HepG2 (cell line): ENCODE measurements around the gene ADAM22. TPM values are rescaled to one million over a fixed set of nuclear protein-coding genes. Genes with fewer than 3 reads are reported as not detected.

ENCODE experiments used
- ATAC-seq: fragments of 200-7000 bp; cut with Tn5 transposase; 3 replicates; pipeline ENCODE4 v1.9.1; 2020; ENCODE audit warnings: mild to moderate bottlenecking, moderate library complexity
- BruUV-seq: library from RNA; stranded (reverse); fragments of 400-500 nt; replicated peaks from 2 replicates; lab custom pipeline; 2021; lab: Mats Ljungman, UMichigan
- CTCF ChIA-PET: fragments of 300-600 bp; formaldehyde crosslinking; extraction: SDS; loops from one replicate; lab custom pipeline; 2021; ENCODE audit warnings: low total read pairs, inconsistent platforms, low intra/inter-chr PET ratio; lab: Yijun Ruan, JAX
- POLR2A ChIA-PET: fragments of 350-600 bp; sonication (Branson Sonifier 250); formaldehyde crosslinking; loops from one replicate; lab custom pipeline; 2020; ENCODE audit warnings: antibody characterized with exemption, inconsistent platforms; lab: Yijun Ruan, JAX
- DNase-seq: peaks from one replicate; pipeline ENCODE4 v3.0.0-alpha.2; 2015; ENCODE audit warnings: low spot score
- FAIRE-seq: peaks from 3 replicates; lab custom pipeline; 2011; peaks lifted over from hg19 to GRCh38; lab: Jason Lieb, UNC
- H2AFZ ChIP-seq: one replicate; pipeline ENCODE4 v1.6.1; 2011; ENCODE audit warnings: low read length, inconsistent platforms
- H3K27ac ChIP-seq: fragments of 300-600 bp; 3 replicates; pipeline ENCODE4 v1.8.0; 2011; ENCODE audit warnings: mixed run types, mild to moderate bottlenecking, mixed read lengths, low read length, inconsistent platforms; ENCODE audit not compliant: insufficient read depth; ENCODE audit errors: extremely low read length
- H3K27me3 ChIP-seq, 2 experiments: fragments of 200-600 bp in 1 of 2; 2 replicates in 1 of 2; 3 replicates in 1 of 2; pipeline versions ENCODE4 v1.6.0 to v1.8.0; 2011; ENCODE audit warnings: low read length in 2 of 2, mild to moderate bottlenecking in 2 of 2, moderate library complexity in 2 of 2, inconsistent platforms in 1 of 2; ENCODE audit not compliant: insufficient read depth in 2 of 2, control insufficient read depth in 1 of 2
- H3K36me3 ChIP-seq, 2 experiments: fragments of 200-600 bp in 1 of 2; replicated peaks in 1 of 2; 2 replicates in 1 of 2; 3 replicates in 1 of 2; pipeline versions ENCODE4 v1.5.1 to v1.8.0; 2011; ENCODE audit warnings: low read length in 2 of 2, inconsistent platforms in 1 of 2; ENCODE audit not compliant: insufficient read depth in 2 of 2, control insufficient read depth in 1 of 2
- H3K4me1 ChIP-seq: 2 replicates; pipeline ENCODE4 v1.5.1; 2012; ENCODE audit warnings: low read length, inconsistent platforms; ENCODE audit not compliant: insufficient read depth
- H3K4me2 ChIP-seq: 2 replicates; pipeline ENCODE4 v1.6.0; 2011; ENCODE audit warnings: low read depth, low read length, inconsistent platforms
- H3K4me3 ChIP-seq, 3 experiments: fragments of 200-600 bp in 1 of 3; sonication (generic), shearing (Covaris generic) in 1 of 3; replicated peaks in 1 of 3; 2 replicates each; pipeline ENCODE4 v1.5.1; 2011 to 2016; ENCODE audit warnings: low read length in 3 of 3, inconsistent platforms in 2 of 3, low read depth in 2 of 3, mild to moderate bottlenecking in 2 of 3, control low read depth in 1 of 3, mixed read lengths in 1 of 3; ENCODE audit not compliant: insufficient read depth in 1 of 3
- H3K79me2 ChIP-seq: one replicate; pipeline ENCODE4 v1.6.1; 2011; ENCODE audit warnings: low read length, inconsistent platforms; ENCODE audit not compliant: insufficient read depth
- H3K9ac ChIP-seq: 2 replicates; pipeline ENCODE4 v1.6.0; 2011; ENCODE audit warnings: mild to moderate bottlenecking, low read depth, low read length, inconsistent platforms; ENCODE audit not compliant: insufficient read depth
- H3K9me3 ChIP-seq: 2 replicates; pipeline ENCODE4 v1.5.1; 2012; ENCODE audit warnings: mild to moderate bottlenecking, low read length
- H4K20me1 ChIP-seq: 2 replicates; pipeline ENCODE4 v1.6.0; 2011; ENCODE audit warnings: inconsistent platforms, mild to moderate bottlenecking, low read length, moderate library complexity; ENCODE audit not compliant: insufficient read depth
- HOXA5 ChIP-seq: sonication (generic); formaldehyde crosslinking; IDR thresholded peaks from 2 replicates; pipeline ENCODE4 v1.4.0; 2020; ENCODE audit warnings: missing genetic modification reagents
- KLF12 ChIP-seq: sonication (generic); formaldehyde crosslinking; IDR thresholded peaks from 2 replicates; pipeline ENCODE4 v1.4.0; 2020; ENCODE audit warnings: missing genetic modification reagents, borderline replicate concordance
- LBX2 ChIP-seq: sonication (generic); formaldehyde crosslinking; IDR thresholded peaks from 2 replicates; pipeline ENCODE4 v1.5.0; 2020; ENCODE audit warnings: missing genetic modification reagents, mild to moderate bottlenecking, borderline replicate concordance
- MED1 ChIP-seq: sonication (generic); formaldehyde crosslinking; IDR thresholded peaks from 2 replicates; pipeline ENCODE4 v1.4.0; 2020; ENCODE audit warnings: missing genetic modification reagents
- MEIS1 ChIP-seq: sonication (generic); formaldehyde crosslinking; IDR thresholded peaks from 2 replicates; pipeline ENCODE4 v1.9.0; 2021; ENCODE audit warnings: mild to moderate bottlenecking, missing genetic modification reagents, moderate library complexity, borderline replicate concordance
- PLRG1 ChIP-seq: fragments of 450-650 bp; conservative IDR thresholded peaks from 2 replicates; pipeline ENCODE4 v1.6.1; 2016
- RFXANK ChIP-seq: IDR thresholded peaks from 2 replicates; pipeline ENCODE4 v1.6.1; 2016
- ZBTB10 ChIP-seq: sonication (generic); formaldehyde crosslinking; IDR thresholded peaks from 2 replicates; pipeline ENCODE4 v1.4.0; 2020; ENCODE audit warnings: missing genetic modification reagents, borderline replicate concordance
- ZNF234 ChIP-seq: sonication (generic); formaldehyde crosslinking; conservative IDR thresholded peaks from 2 replicates; pipeline ENCODE4 v1.5.1; 2020; ENCODE audit warnings: mild to moderate bottlenecking, missing genetic modification reagents
- ZNF768 ChIP-seq: sonication (generic); formaldehyde crosslinking; IDR thresholded peaks from 2 replicates; pipeline ENCODE4 v1.4.0; 2020; ENCODE audit warnings: missing genetic modification reagents
- ZNF790 ChIP-seq: sonication (generic); formaldehyde crosslinking; IDR thresholded peaks from 2 replicates; pipeline ENCODE4 v1.8.0; 2022; ENCODE audit warnings: missing genetic modification reagents, mild to moderate bottlenecking, borderline replicate concordance
- WGBS: methylation state at CpG from one replicate; pipeline ENCODE4 v1.1.6; 2017; ENCODE audit warnings: low lambda C conversion rate; 5-methylcytosine and 5-hydroxymethylcytosine counted together
- in situ Hi-C: cut with HindIII; loops from 2 replicates; pipeline ENCODE4 v1.10.0; 2017; ENCODE audit warnings: low pct_unique_long_range_greater_than_20kb; ENCODE audit not compliant: extremely low pct_ligation_motif_present
- intact Hi-C: fragments of 100-400 bp; cut with micrococcal nuclease; formaldehyde crosslinking; loops from one replicate; pipeline ENCODE4 v1.10.0; 2022; ENCODE audit not compliant: unreplicated experiment
- polyA plus RNA-seq, 8 experiments: library from polyadenylated mRNA; depleted of rRNA in 3 of 8; stranded (reverse) in 7 of 8; unstranded in 1 of 8; fragments of >200 nt; fragmentation: Illumina TruSeq in 4 of 8; extraction: Trizol in 4 of 8; gene quantifications; 2 replicates each; pipeline versions ENCODE4 v1.2.1 to v1.2.3, GENCODE V29; 2011 to 2016; ENCODE audit warnings: low read depth in 4 of 8, missing spikeins in 1 of 8, mixed read lengths in 1 of 8; ENCODE audit not compliant: insufficient read depth in 1 of 8
- total RNA-seq, 5 experiments: library from RNA; depleted of rRNA; stranded (reverse); fragments of >200 nt; fragmentation: Illumina TruSeq; extraction: Trizol; gene quantifications; 2 replicates each; pipeline ENCODE4 v1.2.3, GENCODE V29; 2016; ENCODE audit warnings: low read depth in 1 of 5

The ADAM22 gene
- total and polyA plus RNA-seq, 2 of the 13 experiments (the other 11 are each of a cell fraction or from before 2014, with no cell fraction given): 1.9 to 6.7 TPM

- TF ChIP-seq ZNF768 (CRISPR knock-in tag): no peak
- no peak for TF ChIP-seq PLRG1
Observed at GRCh38 chr7:88208521-88208920, 274.5 kb downstream of the ADAM22 start (continued).

- DNase-seq (no peak), ATAC-seq (no peak), FAIRE-seq (no peak)
- H2AFZ ChIP-seq: no peak overlapping the region
- ChIA-PET CTCF (no interaction called here), POLR2A (no interaction called here)
- H3K27ac ChIP-seq: no peak overlapping the region
- H3K4me1 ChIP-seq: no peaks in the 10 kb centered on the region
- in situ Hi-C loops (no loop called here), intact Hi-C loops (no loop called here)
- no peak overlapping the region for H3K4me3 ChIP-seq
- no peaks in the 10 kb centered on the region for H4K20me1 ChIP-seq
- H3K4me2 ChIP-seq: no peak overlapping the region
- BruUV-seq: no TSS peak
- WGBS: no CpG with 5 or more reads among the region's 1 CpG
- H3K9me3 ChIP-seq: no peaks in the 10 kb centered on the region
- H3K79me2 ChIP-seq: no peaks in the 10 kb centered on the region
- peaks cover 1 to 8% of the 10 kb centered on the region in 2 experiments; a peak in 2 of 5 replicates for H3K27me3 ChIP-seq
- TF ChIP-seq MEIS1 (CRISPR knock-in tag) (no peak), LBX2 (no peak), ZBTB10 (CRISPR knock-in tag) (no peak), MED1 (CRISPR knock-in tag) (no peak), RFXANK (CRISPR knock-in tag) (no peak), KLF12 (no peak), ZNF790 (CRISPR knock-in tag) (no peak), HOXA5 (no peak), ZNF234 (CRISPR knock-in tag) (no peak)
- no peaks in the 10 kb centered on the region for H3K36me3 ChIP-seq
- no peak overlapping the region for H3K9ac ChIP-seq
Observed at GRCh38 chr7:88212918-88213317, 278.9 kb downstream of the ADAM22 start.
